K562 (cell line): Measurements from ENCODE around the gene BMI1. TPM values are rescaled to one million over a fixed set of nuclear protein-coding genes. Genes with fewer than 3 reads are reported as not detected.

ENCODE experiments used
- ATF7 ChIP-seq: fragments of 450-650 bp; IDR thresholded peaks from 2 replicates; pipeline ENCODE4 v1.7.1; 2014; ENCODE audit warnings: mild to moderate bottlenecking, moderate library complexity
- CBX5 ChIP-seq: IDR thresholded peaks from 2 replicates; pipeline ENCODE4 v1.6.1; 2014; ENCODE audit warnings: low read depth, borderline replicate concordance
- CHD4 ChIP-seq: fragments of 200-600 bp; sonication (generic); IDR thresholded peaks from 3 replicates; pipeline ENCODE4 v1.6.1; 2012; ENCODE audit warnings: low read depth, mild to moderate bottlenecking, mixed read lengths, low read length, inconsistent platforms; ENCODE audit not compliant: insufficient read depth, insufficient replicate concordance, poor library complexity, severe bottlenecking
- ELK1 ChIP-seq: sonication (generic); formaldehyde crosslinking; IDR thresholded peaks from 2 replicates; pipeline ENCODE4 v1.8.1; 2022; ENCODE audit warnings: missing genetic modification reagents
- EWSR1 ChIP-seq: fragments of 450-650 bp; IDR thresholded peaks from 2 replicates; pipeline ENCODE4 v1.6.1; 2018; ENCODE audit warnings: borderline replicate concordance, mild to moderate bottlenecking, low read depth, moderate library complexity; ENCODE audit not compliant: partially characterized antibody
- FUS ChIP-seq: fragments of 200-400 bp; formaldehyde crosslinking; optimal IDR thresholded peaks from 2 replicates; pipeline ENCODE3; 2017; ENCODE audit warnings: low read depth, low read length
- HNRNPUL1 ChIP-seq: fragments of 200-400 bp; formaldehyde crosslinking; IDR thresholded peaks from 2 replicates; pipeline ENCODE4 v1.6.1; 2017; ENCODE audit warnings: low read length
- KLF10 ChIP-seq: fragments of 250-450 bp; sonication (Bioruptor Pico); IDR thresholded peaks from 2 replicates; pipeline ENCODE4 v1.6.1; 2021; ENCODE audit warnings: matching md5 sums
- MTF1 ChIP-seq: fragments of 250-450 bp; sonication (Bioruptor Pico); IDR thresholded peaks from 2 replicates; pipeline ENCODE4 v1.9.0; 2021; ENCODE audit warnings: moderate library complexity, mild to moderate bottlenecking, inconsistent platforms, borderline replicate concordance
- MXI1 ChIP-seq: IDR thresholded peaks from 2 replicates; pipeline ENCODE4 v1.6.1; 2011; ENCODE audit warnings: low read depth, mild to moderate bottlenecking, improper control_type of control experiment, low read length
- NFE2L1 ChIP-seq: fragments of 450-650 bp; IDR thresholded peaks from 2 replicates; pipeline ENCODE4 v1.6.1; 2016; ENCODE audit warnings: missing genetic modification characterization, low read depth, mild to moderate bottlenecking, missing compliant biosample characterization, moderate library complexity, borderline replicate concordance
- PKNOX1 ChIP-seq: fragments of 450-650 bp; IDR thresholded peaks from 2 replicates; pipeline ENCODE4 v1.6.1; 2016
- POLR3A ChIP-seq: IDR thresholded peaks from 2 replicates; pipeline ENCODE4 v1.6.1; 2011; ENCODE audit warnings: borderline replicate concordance, mild to moderate bottlenecking, moderate library complexity; ENCODE audit not compliant: insufficient read length, insufficient read depth; ENCODE audit errors: extremely low read depth
- RFX5 ChIP-seq: IDR thresholded peaks from 2 replicates; pipeline ENCODE4 v1.6.1; 2011; ENCODE audit warnings: low read depth, mild to moderate bottlenecking, improper control_type of control experiment, low read length
- SNIP1 ChIP-seq: fragments of 450-650 bp; IDR thresholded peaks from 2 replicates; pipeline ENCODE4 v1.7.1; 2017; ENCODE audit warnings: low read depth, mild to moderate bottlenecking
- SRSF3 ChIP-seq: fragments of 200-400 bp; formaldehyde crosslinking; IDR thresholded peaks from 2 replicates; pipeline ENCODE4 v1.6.1; 2016; ENCODE audit warnings: mild to moderate bottlenecking, low read length, moderate library complexity; ENCODE audit not compliant: insufficient read depth
- STAT6 ChIP-seq: sonication (generic); formaldehyde crosslinking; IDR thresholded peaks from 2 replicates; pipeline ENCODE4 v1.8.1; 2023; ENCODE audit warnings: mild to moderate bottlenecking, missing genetic modification reagents
- TCF3 ChIP-seq: sonication (generic); formaldehyde crosslinking; IDR thresholded peaks from 2 replicates; pipeline ENCODE4 v1.4.0; 2020; ENCODE audit warnings: mild to moderate bottlenecking, missing genetic modification reagents
- XRCC4 ChIP-seq: IDR thresholded peaks from one replicate; pipeline ENCODE4 v1.6.1; 2011; ENCODE audit not compliant: insufficient read depth, insufficient read length; ENCODE audit errors: extremely low read depth
- ZNF511 ChIP-seq: sonication (generic); formaldehyde crosslinking; IDR thresholded peaks from 2 replicates; pipeline ENCODE4 v1.8.0; 2022; ENCODE audit warnings: mild to moderate bottlenecking, missing genetic modification reagents
- ZNF551 ChIP-seq: fragments of 250-450 bp; sonication (Bioruptor Pico); IDR thresholded peaks from 2 replicates; pipeline ENCODE4 v1.5.0; 2021; ENCODE audit warnings: mild to moderate bottlenecking, moderate library complexity
- ZNF785 ChIP-seq: fragments of 250-450 bp; sonication (Bioruptor Pico); IDR thresholded peaks from 2 replicates; pipeline ENCODE4 v1.4.0; 2020; ENCODE audit warnings: mild to moderate bottlenecking
- polyA plus RNA-seq, 8 experiments: library from polyadenylated mRNA; depleted of rRNA in 4 of 8; stranded (reverse) in 5 of 8; unstranded in 3 of 8; fragments of >200 nt; fragmentation: Nextera tagmentation in 2 of 8; fragmentation: Illumina TruSeq in 1 of 8; extraction: Ambion mirVana in 2 of 8; extraction: Trizol in 1 of 8; gene quantifications; 2 replicates each; pipeline versions ENCODE4 v1.2.1 to v1.2.3, GENCODE V29; 2011 to 2014; ENCODE audit warnings: inconsistent platforms in 1 of 8, missing spikeins in 1 of 8
- total RNA-seq, 7 experiments: library from RNA; depleted of rRNA in 6 of 7; stranded (reverse); fragments of >200 nt in 6 of 7; fragmentation: Illumina TruSeq in 2 of 7; extraction: Trizol in 2 of 7; gene quantifications; 2 replicates each; pipeline versions ENCODE4 v1.2.1 to v1.2.3, GENCODE V29; 2011 to 2021; ENCODE audit warnings: low replicate concordance in 1 of 7

The BMI1 gene
- total and polyA plus RNA-seq, 9 of the 15 experiments (the other 6 are each of a cell fraction or from before 2014, with no cell fraction given), result 21.4 to 103 (median 70.8) TPM

GRCh38 chr10:22321156-22321923 lies 441 bp downstream of the BMI1 start (continued):
- TF ChIP-seq TCF3 (CRISPR knock-in tag) (no peak), MTF1 (CRISPR knock-in tag) (no peak), FUS (peak; percentile 84), SNIP1 (no peak), ZNF511 (CRISPR knock-in tag) (peak; percentile 78), XRCC4 (no peak), STAT6 (no peak), RFX5 (no peak), POLR3A (no peak), PKNOX1 (no peak), MXI1 (no peak), SRSF3 (no peak), EWSR1 (no peak), ELK1 (CRISPR knock-in tag) (no peak), NFE2L1 (no peak), CBX5 (no peak), KLF10 (CRISPR knock-in tag) (no peak), ZNF551 (no peak), ZNF785 (CRISPR knock-in tag) (no peak), CHD4 (no peak), ATF7 (no peak), HNRNPUL1 (no peak)
